KOPT-K1 (cell line): ENCODE measurements around the gene CHN2.
"Not testable (repeated sequence)": the region's sequence is repeated elsewhere in the genome, so short reads cannot be mapped to it uniquely, and the experiment has no call there.

Experiments
- H3K27ac ChIP-seq: fragments of 200-600 bp; sonication (generic); 2 replicates; pipeline ENCODE4 v1.5.1; 2016; ENCODE audit warnings: antibody characterized with exemption, mild to moderate bottlenecking, low read depth, low read length; ENCODE audit not compliant: poor library complexity, severe bottlenecking
- H3K36me3 ChIP-seq: fragments of 200-600 bp; sonication (generic); 2 replicates; pipeline ENCODE4 v1.5.1; 2017; ENCODE audit warnings: antibody characterized with exemption, mild to moderate bottlenecking, low read length, moderate library complexity; ENCODE audit not compliant: insufficient read depth
- H3K9me3 ChIP-seq: fragments of 200-600 bp; sonication (generic); 2 replicates; pipeline ENCODE4 v1.5.1; 2017; ENCODE audit warnings: antibody characterized with exemption, low read length, mild to moderate bottlenecking; ENCODE audit not compliant: insufficient read depth, poor library complexity, severe bottlenecking

CHN2 gene

DNA sequence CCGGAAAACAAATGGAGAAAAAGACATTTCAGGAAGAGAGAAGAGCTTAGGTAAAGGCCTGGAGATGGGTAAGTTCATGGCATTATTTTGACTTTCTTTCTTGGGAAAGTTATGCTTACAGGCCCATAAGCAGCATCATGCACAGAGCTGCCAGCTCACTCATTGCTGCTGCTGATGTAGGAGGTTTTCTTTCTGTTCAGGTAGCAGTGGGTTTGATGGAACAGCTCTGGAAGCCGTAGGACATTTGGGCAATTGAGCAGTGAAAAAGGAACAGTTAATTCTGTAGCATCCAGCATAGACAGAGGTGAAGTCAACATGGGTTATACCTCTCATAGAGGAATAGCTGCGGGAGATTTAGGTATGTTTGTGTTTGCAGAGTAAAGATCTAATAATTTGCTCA is 3.3 kb downstream of the CHN2 start:
- Histone ChIP-seq H3K9me3 (no peaks in the 10 kb centered on the region), H3K27ac (no peak overlapping the region), H3K36me3 (no peaks in the 10 kb centered on the region)

DNA sequence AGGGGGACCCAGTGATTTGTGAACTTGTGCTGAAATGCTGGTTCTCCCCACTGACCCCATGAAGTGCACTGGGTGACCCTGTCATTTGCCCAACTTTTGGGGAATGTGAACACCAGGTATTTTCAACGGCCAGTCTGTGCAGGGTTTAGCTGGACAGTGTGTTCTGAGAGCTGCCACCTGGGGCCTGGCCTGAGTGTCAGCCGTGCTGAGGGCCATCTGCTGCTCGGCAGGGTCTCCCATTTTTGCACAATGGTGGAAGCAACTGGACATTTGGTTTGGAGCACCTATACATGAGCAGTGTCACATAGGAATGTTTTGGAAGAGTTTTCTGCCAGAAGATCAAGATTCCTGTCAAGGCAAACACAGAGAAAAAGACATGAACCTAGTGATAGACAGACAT is 5.2 kb downstream of the CHN2 start:
- no peak overlapping the region for H3K27ac ChIP-seq
- no peaks in the 10 kb centered on the region for H3K36me3 ChIP-seq
- H3K9me3 ChIP-seq: no peaks in the 10 kb centered on the region

DNA sequence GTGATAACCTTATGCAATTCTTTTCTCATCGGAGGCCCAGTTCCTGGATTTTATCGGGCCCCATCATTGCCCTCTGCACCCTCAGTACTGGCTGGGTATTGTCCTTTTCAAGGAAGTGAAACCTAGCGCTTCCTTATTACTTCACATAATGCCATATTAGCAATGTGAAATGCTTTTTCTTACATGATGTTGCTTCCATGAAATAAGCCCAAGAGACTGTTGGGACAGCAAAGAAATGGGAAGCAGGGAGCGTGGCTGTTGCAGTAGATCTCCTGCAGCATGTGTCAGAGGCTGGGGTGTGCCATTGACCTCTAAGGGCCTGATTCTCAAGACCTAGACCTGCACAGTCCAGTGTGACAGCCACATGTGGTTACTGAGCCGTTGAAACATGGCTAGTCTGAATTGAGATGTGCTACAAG is 8.1 kb downstream of the CHN2 start:
- Histone ChIP-seq H3K9me3 (no peaks in the 10 kb centered on the region), H3K27ac (peak overlapping the region; percentile 2), H3K36me3 (no peaks in the 10 kb centered on the region)

- Histone ChIP-seq H3K36me3 (no peaks in the 10 kb centered on the region), H3K27ac (no peak overlapping the region), H3K9me3 (no peaks in the 10 kb centered on the region)
These were observed 10.1 kb downstream of the CHN2 start for GRCh38 chr7:29204491-29205272.

- H3K36me3 ChIP-seq: no peaks in the 10 kb centered on the region
- H3K27ac ChIP-seq: peak overlapping the region; percentile 64
- H3K9me3 ChIP-seq: no peaks in the 10 kb centered on the region
These were observed 12.7 kb downstream of the CHN2 start for GRCh38 chr7:29207162-29207801.

DNA sequence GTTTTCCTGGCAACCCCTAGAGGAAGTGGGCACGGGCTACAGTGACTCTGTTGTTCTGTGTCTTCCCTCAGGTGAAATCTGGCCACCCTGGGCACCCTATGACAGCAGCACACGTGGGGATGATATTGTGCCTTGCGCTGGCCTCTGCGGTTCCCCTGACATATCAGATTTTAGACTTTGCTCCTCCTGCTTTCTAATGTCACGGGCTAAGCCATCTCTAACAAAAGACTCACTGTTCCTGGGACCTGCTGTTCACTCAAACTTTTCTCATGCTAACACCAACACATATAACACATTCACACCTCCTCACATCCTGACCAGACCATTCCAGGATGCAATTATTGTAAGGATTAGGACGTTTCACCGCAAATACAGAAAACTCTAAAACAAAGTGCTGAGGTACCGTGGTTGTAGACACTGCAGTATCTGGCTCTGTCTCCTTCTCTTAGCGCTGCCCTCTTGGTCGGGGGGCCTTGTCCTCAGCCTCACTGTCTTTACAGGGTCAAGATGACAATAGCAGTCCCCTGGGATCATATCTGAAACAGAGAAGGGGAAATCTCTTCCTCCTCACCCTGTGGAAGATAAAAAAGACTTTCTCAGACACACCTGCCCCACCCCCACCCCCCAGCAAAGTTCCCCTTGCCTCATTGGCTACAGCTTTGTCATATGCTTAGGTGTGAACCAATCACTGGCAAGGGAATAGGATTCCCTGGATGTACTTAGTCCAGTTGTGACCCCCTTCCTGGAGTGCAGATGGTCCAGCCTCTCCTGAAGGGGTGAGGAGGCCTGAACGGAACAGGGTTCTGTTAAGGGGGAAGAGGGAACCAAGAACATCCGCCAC is 14.1 kb downstream of the CHN2 start:
- H3K36me3 ChIP-seq: peaks cover 6% of the 10 kb centered on the region
- H3K9me3 ChIP-seq: no peaks in the 10 kb centered on the region
- peak overlapping the region; percentile 64 for H3K27ac ChIP-seq

DNA sequence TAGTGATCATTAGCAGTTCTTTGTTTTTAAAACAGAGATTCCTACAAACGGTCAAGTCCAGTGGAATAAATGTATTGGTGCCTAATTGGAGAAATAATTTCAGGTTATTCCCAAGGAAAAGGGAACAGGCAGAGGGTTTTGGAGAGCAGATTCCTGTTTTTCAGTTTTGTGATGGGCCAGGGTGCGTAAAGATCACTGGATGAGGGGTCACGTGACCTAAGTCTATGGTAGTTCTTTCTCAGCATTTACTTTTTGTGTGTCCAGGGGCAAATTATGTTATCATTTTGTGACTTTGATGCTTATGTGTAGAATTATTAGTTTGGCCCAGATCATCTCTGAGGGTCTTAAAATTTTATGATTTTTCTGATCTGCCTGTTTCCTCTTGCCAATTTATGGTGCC is 15.2 kb downstream of the CHN2 start:
- Histone ChIP-seq H3K27ac (peak overlapping the region; percentile 64), H3K9me3 (no peaks in the 10 kb centered on the region), H3K36me3 (peaks cover 15% of the 10 kb centered on the region)

- H3K9me3 ChIP-seq, H3K27ac ChIP-seq: not testable (repeated sequence)
- peaks cover 19% of the 10 kb centered on the region for H3K36me3 ChIP-seq
These were observed 18.2 kb downstream of the CHN2 start for GRCh38 chr7:29212736-29213135.

DNA sequence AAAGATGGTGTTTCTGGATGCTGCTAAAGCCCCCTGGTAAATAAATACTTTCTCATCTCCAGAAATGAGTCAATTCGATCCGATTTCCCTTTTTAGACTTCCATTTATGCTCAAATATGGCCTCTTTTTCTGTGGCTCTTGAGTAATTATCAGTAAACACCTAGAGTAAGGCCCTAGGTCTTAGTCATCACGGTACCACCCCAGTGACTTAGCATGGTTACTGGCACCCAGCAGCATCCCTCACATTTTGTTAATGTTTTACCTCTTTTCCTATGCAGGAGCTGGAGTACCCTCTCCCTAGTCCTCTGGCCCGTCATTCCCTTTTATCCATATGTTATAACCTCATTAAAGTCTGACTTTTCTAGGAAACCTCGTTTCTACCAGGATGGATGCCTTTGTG is 19.5 kb downstream of the CHN2 start:
- H3K36me3 ChIP-seq: peaks cover 19% of the 10 kb centered on the region
- no peaks in the 10 kb centered on the region for H3K9me3 ChIP-seq

DNA sequence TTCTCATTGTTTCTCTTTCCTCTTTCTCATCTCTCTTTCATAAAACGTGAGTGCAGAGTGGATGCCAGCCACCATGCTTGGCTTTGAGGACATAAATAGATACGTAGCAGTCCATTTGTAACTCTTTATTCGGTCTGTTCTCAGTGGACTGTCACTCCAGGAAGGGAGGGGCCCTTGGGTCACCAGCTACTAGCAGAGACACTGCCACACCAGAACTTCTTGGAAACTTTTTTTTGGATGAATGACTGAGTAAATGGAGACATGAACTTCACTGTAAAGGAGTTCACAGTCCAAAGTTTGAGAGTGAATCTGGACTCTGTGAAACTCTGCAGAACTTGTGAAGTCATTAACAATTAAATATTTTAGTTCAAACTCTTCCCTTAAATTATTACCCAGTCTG is 20.2 kb downstream of the CHN2 start:
- H3K27ac ChIP-seq: no peak overlapping the region
- no peaks in the 10 kb centered on the region for H3K9me3 ChIP-seq
- peaks cover 19% of the 10 kb centered on the region for H3K36me3 ChIP-seq

More for the DNA sequence above, 19.5 kb downstream of the CHN2 start:
- no peak overlapping the region for H3K27ac ChIP-seq

DNA sequence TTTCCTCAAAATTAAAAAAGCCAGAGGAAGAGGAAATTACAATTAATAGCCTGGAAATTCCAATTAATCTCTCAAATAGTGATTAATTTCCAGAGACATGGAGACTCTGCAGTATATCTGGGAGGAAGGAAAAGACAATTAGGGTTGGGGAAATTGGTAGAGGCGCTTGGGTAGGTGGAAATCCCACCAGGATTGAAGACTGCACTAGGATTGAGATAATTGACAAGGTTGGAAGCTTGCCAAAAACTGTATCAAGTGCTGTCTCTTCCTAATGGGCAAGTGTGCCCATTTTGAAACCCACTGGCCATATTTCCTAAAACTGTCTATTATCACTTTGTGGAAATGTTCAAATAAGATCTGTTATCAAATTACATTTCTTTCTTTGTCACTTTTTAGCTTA is 21.6 kb downstream of the CHN2 start:
- Histone ChIP-seq H3K36me3 (peaks cover 19% of the 10 kb centered on the region), H3K9me3 (peaks cover 8% of the 10 kb centered on the region), H3K27ac (no peak overlapping the region)

- peaks cover 19% of the 10 kb centered on the region for H3K36me3 ChIP-seq
- H3K27ac ChIP-seq: no peak overlapping the region
- peaks cover 18% of the 10 kb centered on the region for H3K9me3 ChIP-seq
These were observed 22.5 kb downstream of the CHN2 start for GRCh38 chr7:29217113-29217512.

DNA sequence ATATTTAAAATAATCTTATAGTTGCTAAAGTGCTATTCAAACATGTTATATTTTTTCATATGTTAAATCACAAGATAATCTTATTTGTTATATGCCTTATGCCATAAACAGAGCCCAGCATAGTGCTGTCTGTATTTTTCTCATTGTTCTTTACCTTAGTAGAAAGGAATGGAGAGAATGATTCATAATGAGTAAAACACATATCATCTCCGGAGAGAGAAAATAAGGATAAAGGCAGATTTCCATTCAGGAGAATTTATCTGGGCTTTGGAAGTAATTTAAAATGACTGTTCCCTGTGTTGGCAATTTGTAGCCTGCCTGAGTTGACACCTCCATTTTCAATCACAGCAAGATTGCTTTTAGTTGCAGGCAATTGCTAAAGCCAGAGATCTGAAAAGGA is 30.2 kb downstream of the CHN2 start:
- H3K9me3 ChIP-seq: peaks cover 18% of the 10 kb centered on the region
- no peaks in the 10 kb centered on the region for H3K36me3 ChIP-seq
- H3K27ac ChIP-seq: no peak overlapping the region

- Histone ChIP-seq H3K27ac (no peak overlapping the region), H3K36me3 (no peaks in the 10 kb centered on the region), H3K9me3 (no peaks in the 10 kb centered on the region)
These were observed 33.9 kb downstream of the CHN2 start for GRCh38 chr7:29228289-29229011.

- H3K27ac ChIP-seq: no peak overlapping the region
- H3K9me3 ChIP-seq: no peaks in the 10 kb centered on the region
- no peaks in the 10 kb centered on the region for H3K36me3 ChIP-seq
These were observed 34.5 kb downstream of the CHN2 start for GRCh38 chr7:29229066-29229465.
